ENCODE results near the gene CRTC1.

CRTC1 gene

GRCh38 chr19:18653853-18654252 is 29.6 kb upstream of the CRTC1 start:
- no peaks in the 10 kb centered on the region for H3K9me2 ChIP-seq (replicated peaks; ENCODE audit: insufficient read depth, low read length)
- H2AFZ ChIP-seq (ENCODE audit: low read depth, low read length, severe bottlenecking), result no peak overlapping the region
- H3K27ac ChIP-seq (ENCODE audit: low read depth, low read length), result no peak overlapping the region
- no peak overlapping the region for H3K4me2 ChIP-seq (ENCODE audit: low read depth, low read length, poor library complexity, severe bottlenecking)
- no peaks in the 10 kb centered on the region for H3F3A ChIP-seq (ENCODE audit: insufficient read depth)
- no peak for TF ChIP-seq EZH2phosphoT487 (conservative IDR thresholded peaks at IDR 0.05; ENCODE audit: low read length)
- TF ChIP-seq CTCF (IDR thresholded peaks at IDR 0.05; ENCODE audit: insufficient read depth, low read length, poor library complexity, severe bottlenecking), result no peak
- H4K20me1 ChIP-seq (ENCODE audit: low read depth, low read length), result no peaks in the 10 kb centered on the region
- no peak overlapping the region for H3K9ac ChIP-seq (ENCODE audit: low read length)
- H3K27me3 ChIP-seq (ENCODE audit: low read length), result no peaks in the 10 kb centered on the region; the same call in 1 of the 2 replicates
- no peaks in the 10 kb centered on the region for H3K36me3 ChIP-seq (ENCODE audit: low read length)
- H3K9me3 ChIP-seq (ENCODE audit: insufficient read depth, low read length), result no peaks in the 10 kb centered on the region
- no peak overlapping the region for H3K4me3 ChIP-seq (ENCODE audit: insufficient read depth, low read length, poor library complexity, severe bottlenecking)
- no peaks in the 10 kb centered on the region for H3K79me2 ChIP-seq (ENCODE audit: insufficient read depth, low read length)

GRCh38 chr19:18654469-18654868 is 29.0 kb upstream of the CRTC1 start:
- Histone ChIP-seq H3K4me3 (ENCODE audit: insufficient read depth, low read length, poor library complexity, severe bottlenecking) (no peak overlapping the region), H3K4me2 (ENCODE audit: low read depth, low read length, poor library complexity, severe bottlenecking) (no peak overlapping the region), H3K36me3 (ENCODE audit: low read length) (no peaks in the 10 kb centered on the region), H3K9ac (ENCODE audit: low read length) (no peak overlapping the region), H3K79me2 (ENCODE audit: insufficient read depth, low read length) (no peaks in the 10 kb centered on the region), H3K27ac (ENCODE audit: low read depth, low read length) (no peak overlapping the region), H3K9me2 (replicated peaks; ENCODE audit: insufficient read depth, low read length) (no peaks in the 10 kb centered on the region), H3K27me3 (ENCODE audit: low read length) (no peaks in the 10 kb centered on the region), H2AFZ (ENCODE audit: low read depth, low read length, severe bottlenecking) (no peak overlapping the region), H4K20me1 (ENCODE audit: low read depth, low read length) (no peaks in the 10 kb centered on the region), H3F3A (ENCODE audit: insufficient read depth) (no peaks in the 10 kb centered on the region), H3K9me3 (ENCODE audit: insufficient read depth, low read length) (no peaks in the 10 kb centered on the region)
- TF ChIP-seq CTCF (IDR thresholded peaks at IDR 0.05; ENCODE audit: insufficient read depth, low read length, poor library complexity, severe bottlenecking) (no peak), EZH2phosphoT487 (conservative IDR thresholded peaks at IDR 0.05; ENCODE audit: low read length) (no peak)

- H3F3A ChIP-seq (ENCODE audit: insufficient read depth), result no peaks in the 10 kb centered on the region
- H3K9me3 ChIP-seq (ENCODE audit: insufficient read depth, low read length), result no peaks in the 10 kb centered on the region
- no peaks in the 10 kb centered on the region for H3K79me2 ChIP-seq (ENCODE audit: insufficient read depth, low read length)
- H2AFZ ChIP-seq (ENCODE audit: low read depth, low read length, severe bottlenecking), result no peak overlapping the region
- H3K36me3 ChIP-seq (ENCODE audit: low read length), result no peaks in the 10 kb centered on the region
- no peak for TF ChIP-seq EZH2phosphoT487 (conservative IDR thresholded peaks at IDR 0.05; ENCODE audit: low read length)
- TF ChIP-seq CTCF (IDR thresholded peaks at IDR 0.05; ENCODE audit: insufficient read depth, low read length, poor library complexity, severe bottlenecking), result no peak
- H4K20me1 ChIP-seq (ENCODE audit: low read depth, low read length), result no peaks in the 10 kb centered on the region
- H3K27me3 ChIP-seq (ENCODE audit: low read length), result no peaks in the 10 kb centered on the region
- no peak overlapping the region for H3K4me3 ChIP-seq (ENCODE audit: insufficient read depth, low read length, poor library complexity, severe bottlenecking)
- no peak overlapping the region for H3K9ac ChIP-seq (ENCODE audit: low read length)
- H3K27ac ChIP-seq (ENCODE audit: low read depth, low read length), result no peak overlapping the region
- no peak overlapping the region for H3K4me2 ChIP-seq (ENCODE audit: low read depth, low read length, poor library complexity, severe bottlenecking)
- no peaks in the 10 kb centered on the region for H3K9me2 ChIP-seq (replicated peaks; ENCODE audit: insufficient read depth, low read length)
These were observed 28.2 kb upstream of the CRTC1 start for GRCh38 chr19:18655173-18655844.

Measured in SU-DHL-6 (cell line).